ENCODE measurements around the gene FIGN. TPM values are rescaled to one million over a fixed set of nuclear protein-coding genes. Genes with fewer than 3 reads are reported as not detected.

The FIGN gene
- total RNA-seq, 1 experiment from 2014 or later, result 14.6 TPM

- H3K14ac ChIP-seq (ENCODE audit: insufficient read depth, low read length), result no peak overlapping the region
- no peak overlapping the region for H3K9ac ChIP-seq (ENCODE audit: extremely low read depth, insufficient read length, low read length)
- Mint-ChIP-seq H3K9me3 (no peaks in the 10 kb centered on the region), H3K27me3 (ENCODE audit: low read depth) (no peaks in the 10 kb centered on the region), H3K4me3 (no peak overlapping the region), H3K4me1 (peaks cover 15 to 18% of the 10 kb centered on the region in 2 experiments), H3K27ac (no peak overlapping the region; a peak in 1 of 7 replicates), H3K36me3 (ENCODE audit: insufficient read depth in 1 of 3, low read depth in 3 of 3) (no peaks in the 10 kb centered on the region)
- no peak overlapping the region for H4K91ac ChIP-seq (ENCODE audit: insufficient read length, low read depth, low read length)
- H3K79me2 ChIP-seq (ENCODE audit: insufficient read depth, low read length), result no peaks in the 10 kb centered on the region
- no peak overlapping the region for H2BK15ac ChIP-seq (ENCODE audit: low read depth, low read length)
- H3K27me3 ChIP-seq (ENCODE audit: insufficient read depth, low read length), result no peaks in the 10 kb centered on the region
- H4K8ac ChIP-seq (replicated peaks; ENCODE audit: insufficient read length, low read depth, low read length), result no peak overlapping the region
- WGBS (ENCODE audit: extremely low coverage, insufficient read length, low lambda C conversion rate), result no CpG with 5 or more reads among the region's 5 CpGs
- H3K79me1 ChIP-seq (ENCODE audit: insufficient read depth, low read depth, low read length, poor library complexity, severe bottlenecking), result no peaks in the 10 kb centered on the region
- no peaks in the 10 kb centered on the region for H3K23me2 ChIP-seq (ENCODE audit: insufficient read length, low read depth, low read length, poor library complexity, severe bottlenecking)
- H3K27ac ChIP-seq (ENCODE audit: insufficient read length, low read depth, low read length), result no peak overlapping the region
- no peak overlapping the region for H2AK5ac ChIP-seq (ENCODE audit: insufficient read length, low read length)
- H3K18ac ChIP-seq (ENCODE audit: insufficient read length, low read depth, low read length), result no peak overlapping the region
- H3K4me2 ChIP-seq (ENCODE audit: insufficient read depth, insufficient read length, low read length), result no peak overlapping the region
- H3T11ph ChIP-seq (ENCODE audit: low read length), result no peak overlapping the region
- no peaks in the 10 kb centered on the region for H4K20me1 ChIP-seq (ENCODE audit: control insufficient read depth, insufficient read depth, insufficient read length)
- no peak for TF ChIP-seq CTCF (conservative IDR thresholded peaks at IDR 0.05)
- no peak overlapping the region for H2BK5ac ChIP-seq (ENCODE audit: insufficient read length, low read length)
- DNase-seq, result no peak
- no peak overlapping the region for H4K5ac ChIP-seq (ENCODE audit: insufficient read length, low read depth, low read length)
- no peak overlapping the region for H2BK12ac ChIP-seq (ENCODE audit: insufficient read length, low read depth, low read length)
- no peak overlapping the region for H3K56ac ChIP-seq (ENCODE audit: insufficient read length, low read depth, low read length)
- no peaks in the 10 kb centered on the region for H3K9me3 ChIP-seq (ENCODE audit: control insufficient read depth, low read depth, low read length)
- H2AFZ ChIP-seq (ENCODE audit: low read length), result no peak overlapping the region
- H3K4ac ChIP-seq (ENCODE audit: low read depth, low read length), result no peak overlapping the region
- no peak overlapping the region for H3K23ac ChIP-seq (ENCODE audit: insufficient read length, low read depth, low read length)
- no peak overlapping the region for H2BK20ac ChIP-seq (ENCODE audit: low read depth, low read length, poor library complexity, severe bottlenecking)
- H2BK120ac ChIP-seq (ENCODE audit: low read depth, low read length, poor library complexity, severe bottlenecking), result no peak overlapping the region
- peaks cover 3% of the 10 kb centered on the region; the same call in 1 of the 2 replicates for H3K4me1 ChIP-seq (ENCODE audit: insufficient read depth, low read length)
Measured at GRCh38 chr2:163633291-163633690, 102.5 kb downstream of the FIGN start.

Data from H9 (cell line).